Naive B cell (primary cell): Measurements from ENCODE around the gene SFT2D2. TPM values are rescaled to one million over a fixed set of nuclear protein-coding genes. Genes with fewer than 3 reads are reported as not detected.

ENCODE experiments used
- ATAC-seq, 2 donors: fragments of 150-1000 bp; cut with Tn5 transposase; 2 replicates each; pipeline ENCODE4 v1.10.0; 2021; ENCODE audit warnings: low read depth in 2 of 2, mild to moderate bottlenecking in 2 of 2, moderate library complexity in 2 of 2
- DNase-seq: peaks from one replicate; pipeline ENCODE4 v3.0.0; 2022
- H3K27ac Mint-ChIP-seq, 6 donors: one replicate each; pipeline ENCODE4 v1.8.0; 2020 to 2022; ENCODE audit warnings: mild to moderate bottlenecking in 6 of 6, mixed read lengths in 6 of 6, moderate library complexity in 5 of 6, inconsistent platforms in 2 of 6
- H3K27me3 Mint-ChIP-seq, 3 donors: one replicate each; pipeline ENCODE4 v1.8.0; 2021 to 2022; ENCODE audit warnings: mixed read lengths in 3 of 3, mild to moderate bottlenecking in 1 of 3
- H3K36me3 Mint-ChIP-seq, 2 donors: one replicate each; pipeline ENCODE4 v1.8.0; 2020 to 2022; ENCODE audit warnings: mixed read lengths in 2 of 2, inconsistent platforms in 1 of 2, mild to moderate bottlenecking in 1 of 2
- H3K4me1 Mint-ChIP-seq, 3 donors: one replicate each; pipeline ENCODE4 v1.8.0; 2020 to 2022; ENCODE audit warnings: mixed read lengths in 3 of 3, inconsistent platforms in 1 of 3, mild to moderate bottlenecking in 1 of 3, moderate library complexity in 1 of 3
- H3K4me3 Mint-ChIP-seq, 8 donors: one replicate each; pipeline ENCODE4 v1.8.0; 2020 to 2022; ENCODE audit warnings: mild to moderate bottlenecking in 8 of 8, mixed read lengths in 8 of 8, moderate library complexity in 8 of 8, inconsistent platforms in 2 of 8
- H3K9me3 Mint-ChIP-seq, 7 donors: one replicate each; pipeline ENCODE4 v1.8.0; 2020 to 2022; ENCODE audit warnings: mixed read lengths in 7 of 7, mild to moderate bottlenecking in 5 of 7, inconsistent platforms in 2 of 7, moderate library complexity in 1 of 7
- polyA plus RNA-seq, 6 donors: library from polyadenylated mRNA; unstranded; fragments of 300-500 nt; fragmentation: Illumina TruSeq; gene quantifications; one replicate each; pipeline ENCODE4 v1.2.3, GENCODE V29; 2021; ENCODE audit warnings: low read depth in 6 of 6

SFT2D2 gene
- polyA plus RNA-seq, 6 donors from 2014 or later, result 12.1 to 80.2 (median 65.2) TPM

GRCh38 chr1:168230709-168231108, 4.9 kb downstream of the SFT2D2 start:
- Mint-ChIP-seq H3K27ac (peak overlapping the region in 2 of 6 donors; percentile 40 to 64), H3K4me1 (peaks cover 68 to 80% (median 75%) of the 10 kb centered on the region in 3 donors), H3K4me3 (peak overlapping the region in 1 of 8 donors; percentile 25), H3K27me3 (no peaks in the 10 kb centered on the region), H3K9me3 (no peaks in the 10 kb centered on the region), H3K36me3 (peaks cover 14 to 21% of the 10 kb centered on the region in 2 donors)
- no peak for DNase-seq
- no peak for ATAC-seq

DNA sequence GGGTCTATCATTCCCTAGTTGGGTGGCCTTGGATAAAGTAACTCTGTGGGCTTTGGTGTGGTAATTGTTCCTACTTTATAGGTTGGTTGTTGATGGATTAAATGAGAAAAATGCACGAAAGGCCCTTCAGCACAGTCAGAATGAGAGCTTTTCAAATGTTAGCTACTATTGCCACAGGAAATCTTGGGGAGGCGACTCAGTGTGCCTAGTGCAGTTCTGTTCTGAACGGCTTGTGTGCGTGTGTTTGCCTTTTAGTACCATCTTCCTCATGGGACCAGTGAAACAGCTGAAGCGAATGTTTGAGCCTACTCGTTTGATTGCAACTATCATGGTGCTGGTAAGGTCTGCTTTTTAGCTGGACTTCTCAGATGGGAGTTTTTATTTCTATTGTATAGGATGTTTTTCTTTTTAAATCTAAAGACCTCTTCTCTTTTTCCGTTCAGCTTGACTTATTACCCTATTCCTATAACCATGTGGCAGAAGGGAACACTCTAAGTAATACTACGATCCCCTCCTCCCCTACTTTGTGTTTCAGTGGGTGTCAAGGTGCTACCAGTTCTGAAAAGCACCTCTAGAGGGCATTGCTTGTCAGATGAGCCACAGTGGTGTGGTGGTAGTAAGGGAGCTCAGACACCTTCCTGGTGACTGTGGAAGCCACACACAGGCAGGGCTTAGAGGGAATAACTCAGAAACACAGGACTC, 9.2 kb downstream of the SFT2D2 start:
- H3K4me1 Mint-ChIP-seq, result peaks cover 37 to 51% (median 47%) of the 10 kb centered on the region in 3 donors
- no peak for DNase-seq
- H3K4me3 Mint-ChIP-seq, result no peak overlapping the region
- H3K27me3 Mint-ChIP-seq, result no peaks in the 10 kb centered on the region
- H3K27ac Mint-ChIP-seq, result no peak overlapping the region
- H3K9me3 Mint-ChIP-seq, result no peaks in the 10 kb centered on the region
- peak; percentile 80 to 82 for ATAC-seq
- peaks cover 39 to 46% of the 10 kb centered on the region in 2 donors for H3K36me3 Mint-ChIP-seq

GRCh38 chr1:168235548-168235885, 9.7 kb downstream of the SFT2D2 start:
- no peak overlapping the region for H3K4me3 Mint-ChIP-seq
- H3K36me3 Mint-ChIP-seq, result peaks cover 43 to 51% of the 10 kb centered on the region in 2 donors
- DNase-seq (no peak), ATAC-seq (no peak)
- H3K27me3 Mint-ChIP-seq, result no peaks in the 10 kb centered on the region
- H3K4me1 Mint-ChIP-seq, result peaks cover 37 to 52% (median 42%) of the 10 kb centered on the region in 3 donors
- peak overlapping the region in 3 of 6 donors; percentile 16 to 69 (median 28) for H3K27ac Mint-ChIP-seq
- H3K9me3 Mint-ChIP-seq, result no peaks in the 10 kb centered on the region

- no peak overlapping the region for H3K27ac Mint-ChIP-seq
These were observed 10.1 kb downstream of the SFT2D2 start for GRCh38 chr1:168235937-168236336.

GRCh38 chr1:168236836-168237611, 11.2 kb downstream of the SFT2D2 start:
- H3K36me3 Mint-ChIP-seq, result peaks cover 43 to 51% of the 10 kb centered on the region in 2 donors
- H3K4me3 Mint-ChIP-seq, result no peak overlapping the region
- no peak for DNase-seq
- H3K27ac Mint-ChIP-seq, result peak overlapping the region in 1 of 6 donors; percentile 28
- H3K9me3 Mint-ChIP-seq, result no peaks in the 10 kb centered on the region
- H3K27me3 Mint-ChIP-seq, result no peaks in the 10 kb centered on the region
- peaks cover 27 to 40% (median 30%) of the 10 kb centered on the region in 3 donors for H3K4me1 Mint-ChIP-seq
- ATAC-seq, result no peak

More at GRCh38 chr1:168235937-168236336, 10.1 kb downstream of the SFT2D2 start:
- no peak overlapping the region for H3K4me3 Mint-ChIP-seq
- peaks cover 43 to 51% of the 10 kb centered on the region in 2 donors for H3K36me3 Mint-ChIP-seq
- no peak for DNase-seq
- H3K27me3 Mint-ChIP-seq, result no peaks in the 10 kb centered on the region
- H3K9me3 Mint-ChIP-seq, result no peaks in the 10 kb centered on the region
- no peak for ATAC-seq
- peaks cover 34 to 48% (median 37%) of the 10 kb centered on the region in 3 donors for H3K4me1 Mint-ChIP-seq

GRCh38 chr1:168243198-168243597, 17.4 kb downstream of the SFT2D2 start:
- Mint-ChIP-seq H3K4me1 (peaks cover 13 to 36% (median 13%) of the 10 kb centered on the region in 3 donors), H3K4me3 (no peak overlapping the region), H3K27me3 (no peaks in the 10 kb centered on the region), H3K9me3 (no peaks in the 10 kb centered on the region), H3K27ac (peak overlapping the region in 2 of 6 donors; percentile 65 to 79), H3K36me3 (peaks cover 29 to 34% of the 10 kb centered on the region in 2 donors)
- ATAC-seq (no peak), DNase-seq (no peak)

GRCh38 chr1:168243636-168244212, 17.9 kb downstream of the SFT2D2 start:
- Mint-ChIP-seq H3K27ac (peak overlapping the region in 2 of 6 donors; percentile 79 to 94), H3K4me1 (peaks cover 12 to 39% (median 15%) of the 10 kb centered on the region in 3 donors), H3K27me3 (no peaks in the 10 kb centered on the region), H3K36me3 (peaks cover 29 to 36% of the 10 kb centered on the region in 2 donors), H3K4me3 (no peak overlapping the region), H3K9me3 (no peaks in the 10 kb centered on the region)
- DNase-seq (no peak), ATAC-seq (no peak)

GRCh38 chr1:168245042-168245441, 19.2 kb downstream of the SFT2D2 start:
- no peaks in the 10 kb centered on the region for H3K27me3 Mint-ChIP-seq
- DNase-seq (no peak), ATAC-seq (no peak)
- peaks cover 13 to 37% (median 19%) of the 10 kb centered on the region in 3 donors for H3K4me1 Mint-ChIP-seq
- no peak overlapping the region for H3K4me3 Mint-ChIP-seq
- peak overlapping the region in 1 of 6 donors; percentile 3 for H3K27ac Mint-ChIP-seq
- no peaks in the 10 kb centered on the region for H3K9me3 Mint-ChIP-seq
- peaks cover 22 to 39% of the 10 kb centered on the region in 2 donors for H3K36me3 Mint-ChIP-seq

DNA sequence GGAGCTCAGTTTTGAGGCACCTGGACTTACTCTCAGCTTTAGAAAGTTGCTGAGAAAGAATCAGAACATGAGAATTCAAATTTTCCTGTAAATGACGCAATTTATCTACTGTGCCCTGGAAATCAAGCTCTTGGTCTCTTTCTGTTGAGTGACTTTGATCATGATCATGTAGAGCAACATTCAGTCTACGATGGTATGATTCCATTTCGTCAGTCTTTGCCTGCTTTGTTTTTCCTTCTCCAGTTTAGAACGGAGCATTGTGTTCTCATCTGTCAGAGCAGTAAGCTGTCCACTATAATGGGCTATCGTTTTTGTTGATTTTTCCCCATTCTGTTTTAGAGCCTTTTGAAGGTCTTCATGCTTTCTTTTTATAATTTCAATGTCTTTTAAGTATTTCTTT, 20.7 kb downstream of the SFT2D2 start:
- H3K27ac Mint-ChIP-seq, result no peak overlapping the region
- peaks cover 16 to 40% (median 23%) of the 10 kb centered on the region in 3 donors for H3K4me1 Mint-ChIP-seq
- DNase-seq, result no peak

GRCh38 chr1:168252204-168252733, 26.5 kb downstream of the SFT2D2 start:
- H3K4me3 Mint-ChIP-seq, result no peak overlapping the region
- H3K27ac Mint-ChIP-seq, result peak overlapping the region in 2 of 6 donors; percentile 7 to 39

More for the DNA sequence above, 20.7 kb downstream of the SFT2D2 start:
- Mint-ChIP-seq H3K27me3 (no peaks in the 10 kb centered on the region), H3K4me3 (no peak overlapping the region), H3K36me3 (peaks cover 17 to 35% of the 10 kb centered on the region in 2 donors), H3K9me3 (no peaks in the 10 kb centered on the region)
- no peak for ATAC-seq

GRCh38 chr1:168256164-168256563, 30.4 kb downstream of the SFT2D2 start:
- ATAC-seq, result no peak
- no peak for DNase-seq
- peaks cover 0 to 10% (median 7%) of the 10 kb centered on the region in 3 donors for H3K4me1 Mint-ChIP-seq
- H3K9me3 Mint-ChIP-seq, result peaks cover 0 to 15% (median 10%) of the 10 kb centered on the region in 7 donors
- H3K27ac Mint-ChIP-seq, result no peak overlapping the region
- no peak overlapping the region for H3K4me3 Mint-ChIP-seq
- peaks cover 19 to 45% of the 10 kb centered on the region in 2 donors for H3K36me3 Mint-ChIP-seq
- no peaks in the 10 kb centered on the region for H3K27me3 Mint-ChIP-seq

More at GRCh38 chr1:168252204-168252733, 26.5 kb downstream of the SFT2D2 start:
- no peaks in the 10 kb centered on the region for H3K27me3 Mint-ChIP-seq
- no peak for ATAC-seq
- peaks cover 0 to 15% (median 10%) of the 10 kb centered on the region in 7 donors for H3K9me3 Mint-ChIP-seq
- no peak for DNase-seq
- H3K4me1 Mint-ChIP-seq, result peaks cover 12 to 22% (median 18%) of the 10 kb centered on the region in 3 donors
- H3K36me3 Mint-ChIP-seq, result peaks cover 13 to 40% of the 10 kb centered on the region in 2 donors

DNA sequence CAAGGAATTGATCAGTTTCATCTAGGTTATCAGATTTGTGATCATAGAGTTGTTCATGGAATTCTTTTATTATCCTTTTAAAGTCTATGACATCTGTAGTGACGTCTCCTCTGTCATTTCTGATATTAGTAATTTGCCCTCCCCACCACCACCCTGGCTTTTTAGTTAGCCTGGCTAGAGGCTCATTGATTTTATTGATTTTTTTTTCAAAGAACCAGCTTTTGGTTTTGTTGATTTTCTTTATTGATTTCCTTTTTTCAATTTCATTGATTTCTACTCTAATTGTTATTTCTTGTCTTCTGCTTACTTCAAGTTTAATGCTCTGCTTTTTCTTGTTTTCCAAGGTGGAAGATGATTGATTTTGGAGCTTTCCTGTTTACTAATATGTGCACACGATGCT, 31.6 kb downstream of the SFT2D2 start:
- no peak overlapping the region for H3K27ac Mint-ChIP-seq
- no peaks in the 10 kb centered on the region for H3K27me3 Mint-ChIP-seq
- H3K36me3 Mint-ChIP-seq, result peaks cover 30 to 52% of the 10 kb centered on the region in 2 donors
- ATAC-seq, result no peak
- H3K9me3 Mint-ChIP-seq, result peaks cover 0 to 15% (median 10%) of the 10 kb centered on the region in 7 donors
- no peak overlapping the region for H3K4me3 Mint-ChIP-seq
- peaks cover 3 to 13% (median 10%) of the 10 kb centered on the region in 3 donors for H3K4me1 Mint-ChIP-seq
- DNase-seq, result no peak

GRCh38 chr1:168259567-168259966, 33.8 kb downstream of the SFT2D2 start:
- no peak overlapping the region for H3K4me3 Mint-ChIP-seq
- ATAC-seq, result no peak
- peak overlapping the region in 1 of 6 donors; percentile 13 for H3K27ac Mint-ChIP-seq
- DNase-seq, result no peak
- H3K4me1 Mint-ChIP-seq, result peaks cover 3 to 13% (median 6%) of the 10 kb centered on the region in 3 donors
- H3K36me3 Mint-ChIP-seq, result peaks cover 46 to 56% of the 10 kb centered on the region in 2 donors
- H3K27me3 Mint-ChIP-seq, result no peaks in the 10 kb centered on the region
- peaks cover 0 to 18% (median 14%) of the 10 kb centered on the region in 7 donors for H3K9me3 Mint-ChIP-seq
